Measurements from ENCODE around the gene GABRA5. TPM values are rescaled to one million over a fixed set of nuclear protein-coding genes. Genes with fewer than 3 reads are reported as not detected.
A peak's percentile ranks its signal among the peaks of the same experiment; 100 is the strongest.
"Not testable (repeated sequence)": the region's sequence is repeated elsewhere in the genome, so short reads cannot be mapped to it uniquely, and the experiment has no call there.

GABRA5 gene
- total RNA-seq (2014; rRNA removed; shearing (Covaris generic)) (15.5 and 25.9 TPM in 2 replicates), polyA plus RNA-seq (2016; fragmentation: Nextera tagmentation; extraction: Ambion mirVana) (6.7 and 11.5 TPM in 2 replicates)
- long read RNA-seq, partial matches to known transcripts: 2 of 6 reads
- long read RNA-seq, other reads (novel, unspliced or antisense): 2 of 6 reads

- H3K9me2 ChIP-seq (ENCODE audit: insufficient read depth): no peaks in the 10 kb centered on the region
- H3K4me1 ChIP-seq (ENCODE audit: insufficient read depth): peaks cover 20% of the 10 kb centered on the region
- no peaks in the 10 kb centered on the region for H4K20me1 ChIP-seq (replicated peaks; ENCODE audit: insufficient read depth)
- TF ChIP-seq, protein P1, sequence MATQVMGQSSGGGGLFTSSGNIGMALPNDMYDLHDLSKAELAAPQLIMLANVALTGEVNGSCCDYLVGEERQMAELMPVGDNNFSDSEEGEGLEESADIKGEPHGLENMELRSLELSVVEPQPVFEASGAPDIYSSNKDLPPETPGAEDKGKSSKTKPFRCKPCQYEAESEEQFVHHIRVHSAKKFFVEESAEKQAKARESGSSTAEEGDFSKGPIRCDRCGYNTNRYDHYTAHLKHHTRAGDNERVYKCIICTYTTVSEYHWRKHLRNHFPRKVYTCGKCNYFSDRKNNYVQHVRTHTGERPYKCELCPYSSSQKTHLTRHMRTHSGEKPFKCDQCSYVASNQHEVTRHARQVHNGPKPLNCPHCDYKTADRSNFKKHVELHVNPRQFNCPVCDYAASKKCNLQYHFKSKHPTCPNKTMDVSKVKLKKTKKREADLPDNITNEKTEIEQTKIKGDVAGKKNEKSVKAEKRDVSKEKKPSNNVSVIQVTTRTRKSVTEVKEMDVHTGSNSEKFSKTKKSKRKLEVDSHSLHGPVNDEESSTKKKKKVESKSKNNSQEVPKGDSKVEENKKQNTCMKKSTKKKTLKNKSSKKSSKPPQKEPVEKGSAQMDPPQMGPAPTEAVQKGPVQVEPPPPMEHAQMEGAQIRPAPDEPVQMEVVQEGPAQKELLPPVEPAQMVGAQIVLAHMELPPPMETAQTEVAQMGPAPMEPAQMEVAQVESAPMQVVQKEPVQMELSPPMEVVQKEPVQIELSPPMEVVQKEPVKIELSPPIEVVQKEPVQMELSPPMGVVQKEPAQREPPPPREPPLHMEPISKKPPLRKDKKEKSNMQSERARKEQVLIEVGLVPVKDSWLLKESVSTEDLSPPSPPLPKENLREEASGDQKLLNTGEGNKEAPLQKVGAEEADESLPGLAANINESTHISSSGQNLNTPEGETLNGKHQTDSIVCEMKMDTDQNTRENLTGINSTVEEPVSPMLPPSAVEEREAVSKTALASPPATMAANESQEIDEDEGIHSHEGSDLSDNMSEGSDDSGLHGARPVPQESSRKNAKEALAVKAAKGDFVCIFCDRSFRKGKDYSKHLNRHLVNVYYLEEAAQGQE (IDR thresholded peaks at IDR 0.05; ENCODE audit: unreplicated experiment): no peak
- no peak for TF ChIP-seq ZNF114 (CRISPR knock-in tag; IDR thresholded peaks at IDR 0.05)
- TF ChIP-seq CREB1 (CRISPR knock-in tag; IDR thresholded peaks at IDR 0.05; ENCODE audit: low read depth): no peak
- TF ChIP-seq ZNF462 (CRISPR knock-in tag; IDR thresholded peaks at IDR 0.05): peak; percentile 63; the same call in 1 of the 2 replicates
- TF ChIP-seq, protein P2, sequence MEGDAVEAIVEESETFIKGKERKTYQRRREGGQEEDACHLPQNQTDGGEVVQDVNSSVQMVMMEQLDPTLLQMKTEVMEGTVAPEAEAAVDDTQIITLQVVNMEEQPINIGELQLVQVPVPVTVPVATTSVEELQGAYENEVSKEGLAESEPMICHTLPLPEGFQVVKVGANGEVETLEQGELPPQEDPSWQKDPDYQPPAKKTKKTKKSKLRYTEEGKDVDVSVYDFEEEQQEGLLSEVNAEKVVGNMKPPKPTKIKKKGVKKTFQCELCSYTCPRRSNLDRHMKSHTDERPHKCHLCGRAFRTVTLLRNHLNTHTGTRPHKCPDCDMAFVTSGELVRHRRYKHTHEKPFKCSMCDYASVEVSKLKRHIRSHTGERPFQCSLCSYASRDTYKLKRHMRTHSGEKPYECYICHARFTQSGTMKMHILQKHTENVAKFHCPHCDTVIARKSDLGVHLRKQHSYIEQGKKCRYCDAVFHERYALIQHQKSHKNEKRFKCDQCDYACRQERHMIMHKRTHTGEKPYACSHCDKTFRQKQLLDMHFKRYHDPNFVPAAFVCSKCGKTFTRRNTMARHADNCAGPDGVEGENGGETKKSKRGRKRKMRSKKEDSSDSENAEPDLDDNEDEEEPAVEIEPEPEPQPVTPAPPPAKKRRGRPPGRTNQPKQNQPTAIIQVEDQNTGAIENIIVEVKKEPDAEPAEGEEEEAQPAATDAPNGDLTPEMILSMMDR (conservative IDR thresholded peaks at IDR 0.05; ENCODE audit: low read depth in 2 of 2): peak; percentile 53 to 86
- TF ChIP-seq EZH2 (IDR thresholded peaks at IDR 0.05; ENCODE audit: low read depth, unreplicated experiment): no peak
- TF ChIP-seq JUNB (IDR thresholded peaks at IDR 0.05; ENCODE audit: unreplicated experiment): no peak
- Mint-ChIP-seq H3K4me3 (peak within 1 kb of the TSS; percentile 65), H3K27ac (no peak within 1 kb of the TSS), H3K36me3 (ENCODE audit: low read depth) (0 out of 3 replicates have a peak, but pooled peaks cover 3% of the 10 kb centered on the region), H3K9me3 (peaks cover 4% of the 10 kb centered on the region; the same call in 1 of the 3 replicates), H3K4me1 (peaks cover 26% of the 10 kb centered on the region), H3K27me3 (ENCODE audit: insufficient read depth, low read depth, poor library complexity) (peaks cover 23% of the 10 kb centered on the region)
- no peaks in the 10 kb centered on the region for H3K79me2 ChIP-seq (replicated peaks; ENCODE audit: insufficient read depth)
- peak within 1 kb of the TSS; percentile 91 for H2AFZ ChIP-seq
- peak within 1 kb of the TSS; percentile 73 for H3K4me3 ChIP-seq
- no peak within 1 kb of the TSS for H3K27ac ChIP-seq (ENCODE audit: low read depth)
- H3K36me3 ChIP-seq (ENCODE audit: insufficient read depth): no peaks in the 10 kb centered on the region
- ATAC-seq: peak; percentile 84
- peak; percentile 90 for DNase-seq (ENCODE audit: low spot score)
- H3K27me3 ChIP-seq (ENCODE audit: insufficient read depth): peaks cover 44% of the 10 kb centered on the region
- H3F3A ChIP-seq (replicated peaks; ENCODE audit: low read depth): no peaks in the 10 kb centered on the region
- H3K4me2 ChIP-seq: peak within 1 kb of the TSS; percentile 87
These were observed at the start of gene GABRA5 for GRCh38 chr15:26866298-26867199. Gene GABRA5 (plus strand): TSS chr15:26867062. CDS start chr15:26869249, 2,187 bp downstream.

DNA sequence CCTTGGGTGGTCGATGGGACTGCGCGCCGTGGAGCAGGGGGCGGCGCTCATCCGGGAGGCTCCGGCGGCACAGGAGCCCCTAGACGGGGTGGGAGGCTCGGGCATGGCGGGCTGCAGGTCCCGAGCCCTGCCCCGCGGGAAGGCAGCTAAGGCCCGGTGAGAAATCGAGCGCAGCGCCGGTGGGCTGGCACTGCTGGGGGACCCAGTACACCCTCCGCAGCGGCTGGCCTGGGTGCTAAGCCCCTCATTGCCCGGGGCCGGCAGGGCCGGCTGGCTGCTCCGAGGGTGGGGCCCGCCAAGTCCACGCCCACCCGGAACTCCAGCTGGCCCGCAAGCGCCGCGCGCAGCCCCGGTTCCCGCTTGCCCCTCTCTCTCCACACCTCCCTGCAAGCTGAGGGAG, 35.7 kb upstream of the GABRA5 start:
- not testable (repeated sequence) for DNase-seq (ENCODE audit: low spot score); H3K4me2 ChIP-seq; H3K4me1 Mint-ChIP-seq; H3K27ac ChIP-seq (ENCODE audit: low read depth); H3F3A ChIP-seq (replicated peaks; ENCODE audit: low read depth); H3K27ac Mint-ChIP-seq; H3K36me3 Mint-ChIP-seq (ENCODE audit: low read depth); H4K20me1 ChIP-seq (replicated peaks; ENCODE audit: insufficient read depth); H3K4me1 ChIP-seq (ENCODE audit: insufficient read depth); H3K27me3 Mint-ChIP-seq (ENCODE audit: insufficient read depth, low read depth, poor library complexity); H3K9me2 ChIP-seq (ENCODE audit: insufficient read depth); H3K79me2 ChIP-seq (replicated peaks; ENCODE audit: insufficient read depth); H2AFZ ChIP-seq; H3K4me3 ChIP-seq; ATAC-seq; H3K27me3 ChIP-seq (ENCODE audit: insufficient read depth); H3K36me3 ChIP-seq (ENCODE audit: insufficient read depth)
- peak overlapping the region; percentile 35; the same call in 2 of the 3 replicates for H3K4me3 Mint-ChIP-seq
- H3K9me3 Mint-ChIP-seq: peaks cover 10% of the 10 kb centered on the region; the same call in 2 of the 3 replicates

Data from GM23338 (cell line).